Fibroblast of lung (primary cell): ENCODE results near the gene ENOX1. TPM values are rescaled to one million over a fixed set of nuclear protein-coding genes. Genes with fewer than 3 reads are reported as not detected.
A peak's percentile ranks its signal among the peaks of the same experiment; 100 is the strongest.

Experiments used
- DNase-seq, 2 donors: peaks; one replicate each; pipeline versions ENCODE4 v3.0.0 to v3.0.0-alpha.2; 2010; ENCODE audit warnings: low read depth in 2 of 2
- H2AFZ ChIP-seq: 2 replicates; pipeline ENCODE4 v1.5.1; 2012; ENCODE audit warnings: low read length, control low read depth, inconsistent platforms
- H3K27ac ChIP-seq: 2 replicates; pipeline ENCODE4 v1.5.1; 2011; ENCODE audit warnings: low read length, control low read depth; ENCODE audit not compliant: insufficient read depth
- H3K27me3 ChIP-seq: 2 replicates; pipeline ENCODE4 v1.5.1; 2011; ENCODE audit warnings: mild to moderate bottlenecking, low read length; ENCODE audit not compliant: control insufficient read depth, insufficient read depth
- H3K36me3 ChIP-seq: 2 replicates; pipeline ENCODE4 v1.5.1; 2011; ENCODE audit warnings: low read length; ENCODE audit not compliant: control insufficient read depth, insufficient read depth
- H3K4me1 ChIP-seq: 2 replicates; pipeline ENCODE4 v1.5.1; 2011; ENCODE audit warnings: low read length; ENCODE audit not compliant: control insufficient read depth, insufficient read depth; ENCODE audit errors: extremely low read depth
- H3K4me2 ChIP-seq: 2 replicates; pipeline ENCODE4 v1.5.1; 2011; ENCODE audit warnings: low read length, control low read depth; ENCODE audit not compliant: insufficient read depth; ENCODE audit errors: extremely low read depth
- H3K4me3 ChIP-seq, 4 experiments: fragments of 200-600 bp in 1 of 4; sonication (generic) in 1 of 4; replicated peaks in 1 of 4; 2 replicates each; pipeline ENCODE4 v1.5.1; 2011 to 2016; ENCODE audit warnings: low read length in 4 of 4, low read depth in 3 of 4, mild to moderate bottlenecking in 3 of 4, control low read depth in 2 of 4, inconsistent platforms in 1 of 4, mixed read lengths in 1 of 4; ENCODE audit not compliant: insufficient read depth in 1 of 4; ENCODE audit errors: control extremely low read depth in 1 of 4
- H3K79me2 ChIP-seq: 2 replicates; pipeline ENCODE4 v1.5.1; 2012; ENCODE audit warnings: mild to moderate bottlenecking, low read length, inconsistent platforms; ENCODE audit not compliant: control insufficient read depth, insufficient read depth
- H3K9ac ChIP-seq: 2 replicates; pipeline ENCODE4 v1.5.1; 2011; ENCODE audit warnings: mild to moderate bottlenecking, low read length, control low read depth; ENCODE audit not compliant: insufficient read depth
- H3K9me3 ChIP-seq: 2 replicates; pipeline ENCODE4 v1.5.1; 2012; ENCODE audit warnings: low read depth, low read length; ENCODE audit not compliant: control insufficient read depth, insufficient read depth
- H4K20me1 ChIP-seq: 2 replicates; pipeline ENCODE4 v1.5.1; 2011; ENCODE audit warnings: low read length; ENCODE audit not compliant: control insufficient read depth, insufficient read depth; ENCODE audit errors: extremely low read depth
- EZH2 ChIP-seq: IDR thresholded peaks from 2 replicates; pipeline ENCODE4 v1.5.1; 2012; ENCODE audit warnings: low read length, control low read depth, mild to moderate bottlenecking; ENCODE audit errors: missing control alignments
- polyA plus RNA-seq, 2 donors: library from polyadenylated mRNA; depleted of rRNA in 1 of 2; stranded (reverse) in 1 of 2; unstranded in 1 of 2; fragments of >200 nt; gene quantifications; 2 replicates each; pipeline ENCODE4 v1.2.1, GENCODE V29; 2011 to 2012; ENCODE audit warnings: missing spikeins in 1 of 2
- total RNA-seq: library from RNA; depleted of rRNA; stranded (reverse); fragments of >200 nt; gene quantifications from 2 replicates; pipeline ENCODE4 v1.2.1, GENCODE V29; 2014
- TF ChIP-seq, protein P1 (sequence below), 2 donors: IDR thresholded peaks in 1 of 2; conservative IDR thresholded peaks in 1 of 2; 1 replicate in 1 of 2; 2 replicates in 1 of 2; pipeline ENCODE4 v1.5.1; 2011 to 2012; ENCODE audit warnings: low read length in 2 of 2, control low read depth in 1 of 2, inconsistent platforms in 1 of 2, low read depth in 1 of 2, mild to moderate bottlenecking in 1 of 2

The ENOX1 gene
- total and polyA plus RNA-seq, 2 donors (not counting 1 experiment from before 2014, with no cell fraction given), result 3.5 to 7.6 TPM

DNA sequence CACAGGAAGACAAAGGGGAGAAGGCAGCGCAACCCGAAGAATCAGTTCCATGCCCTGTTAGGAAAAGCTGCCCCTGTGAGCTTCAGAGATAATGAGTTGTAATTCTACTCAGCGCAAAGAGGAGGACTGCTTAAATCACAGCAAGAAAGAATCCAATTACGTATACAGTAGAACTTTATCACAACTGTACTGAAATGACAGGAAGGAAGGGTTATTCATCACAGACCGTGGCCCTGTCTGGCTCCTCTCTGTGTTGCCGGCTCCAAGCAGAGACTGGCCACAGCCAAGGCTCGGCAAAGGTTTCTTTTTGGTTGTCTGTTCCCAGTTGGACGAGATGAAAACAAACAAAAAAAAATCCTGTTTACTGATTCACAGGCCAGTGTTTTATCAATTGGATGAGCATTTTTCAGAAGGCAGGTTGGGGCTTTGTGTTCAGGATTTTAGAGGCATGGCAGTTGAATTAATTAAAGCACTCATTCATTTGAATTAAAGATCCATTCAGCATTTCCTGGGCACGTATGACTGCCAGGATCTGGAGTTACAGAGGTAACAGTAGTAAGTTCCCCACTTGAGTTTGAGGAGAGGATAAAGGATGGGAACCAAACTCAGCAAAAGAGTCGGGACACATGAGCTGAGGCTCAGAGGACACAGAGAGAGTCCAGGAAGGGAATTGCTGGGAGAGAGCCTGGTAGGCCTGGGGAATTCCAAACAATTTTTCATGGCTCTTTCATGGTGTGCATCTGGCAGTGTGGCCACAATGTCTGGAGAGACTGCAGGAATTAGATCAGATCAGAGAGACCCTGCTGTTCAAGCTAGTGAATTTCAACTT, 422.3 kb downstream of the ENOX1 start:
- Histone ChIP-seq H3K27ac (peak overlapping the region; percentile 34), H3K9me3 (no peaks in the 10 kb centered on the region), H4K20me1 (no peaks in the 10 kb centered on the region), H3K9ac (no peak overlapping the region), H3K36me3 (no peaks in the 10 kb centered on the region), H3K27me3 (no peaks in the 10 kb centered on the region), H3K4me3 (peak overlapping the region in 2 of 4 experiments; percentile 9 to 15), H2AFZ (peak overlapping the region; percentile 33), H3K79me2 (no peaks in the 10 kb centered on the region), H3K4me2 (peak overlapping the region; percentile 90), H3K4me1 (peaks cover 5% of the 10 kb centered on the region)
- TF ChIP-seq, protein P1, sequence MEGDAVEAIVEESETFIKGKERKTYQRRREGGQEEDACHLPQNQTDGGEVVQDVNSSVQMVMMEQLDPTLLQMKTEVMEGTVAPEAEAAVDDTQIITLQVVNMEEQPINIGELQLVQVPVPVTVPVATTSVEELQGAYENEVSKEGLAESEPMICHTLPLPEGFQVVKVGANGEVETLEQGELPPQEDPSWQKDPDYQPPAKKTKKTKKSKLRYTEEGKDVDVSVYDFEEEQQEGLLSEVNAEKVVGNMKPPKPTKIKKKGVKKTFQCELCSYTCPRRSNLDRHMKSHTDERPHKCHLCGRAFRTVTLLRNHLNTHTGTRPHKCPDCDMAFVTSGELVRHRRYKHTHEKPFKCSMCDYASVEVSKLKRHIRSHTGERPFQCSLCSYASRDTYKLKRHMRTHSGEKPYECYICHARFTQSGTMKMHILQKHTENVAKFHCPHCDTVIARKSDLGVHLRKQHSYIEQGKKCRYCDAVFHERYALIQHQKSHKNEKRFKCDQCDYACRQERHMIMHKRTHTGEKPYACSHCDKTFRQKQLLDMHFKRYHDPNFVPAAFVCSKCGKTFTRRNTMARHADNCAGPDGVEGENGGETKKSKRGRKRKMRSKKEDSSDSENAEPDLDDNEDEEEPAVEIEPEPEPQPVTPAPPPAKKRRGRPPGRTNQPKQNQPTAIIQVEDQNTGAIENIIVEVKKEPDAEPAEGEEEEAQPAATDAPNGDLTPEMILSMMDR (conservative IDR thresholded peaks at IDR 0.05 in 1 of 2, IDR thresholded peaks at IDR 0.05 in 1 of 2; ENCODE audit: low read depth in 1 of 2, low read length in 2 of 2), result no peak
- TF ChIP-seq EZH2, result no peak
- DNase-seq, result peak; percentile 47 to 90

DNA sequence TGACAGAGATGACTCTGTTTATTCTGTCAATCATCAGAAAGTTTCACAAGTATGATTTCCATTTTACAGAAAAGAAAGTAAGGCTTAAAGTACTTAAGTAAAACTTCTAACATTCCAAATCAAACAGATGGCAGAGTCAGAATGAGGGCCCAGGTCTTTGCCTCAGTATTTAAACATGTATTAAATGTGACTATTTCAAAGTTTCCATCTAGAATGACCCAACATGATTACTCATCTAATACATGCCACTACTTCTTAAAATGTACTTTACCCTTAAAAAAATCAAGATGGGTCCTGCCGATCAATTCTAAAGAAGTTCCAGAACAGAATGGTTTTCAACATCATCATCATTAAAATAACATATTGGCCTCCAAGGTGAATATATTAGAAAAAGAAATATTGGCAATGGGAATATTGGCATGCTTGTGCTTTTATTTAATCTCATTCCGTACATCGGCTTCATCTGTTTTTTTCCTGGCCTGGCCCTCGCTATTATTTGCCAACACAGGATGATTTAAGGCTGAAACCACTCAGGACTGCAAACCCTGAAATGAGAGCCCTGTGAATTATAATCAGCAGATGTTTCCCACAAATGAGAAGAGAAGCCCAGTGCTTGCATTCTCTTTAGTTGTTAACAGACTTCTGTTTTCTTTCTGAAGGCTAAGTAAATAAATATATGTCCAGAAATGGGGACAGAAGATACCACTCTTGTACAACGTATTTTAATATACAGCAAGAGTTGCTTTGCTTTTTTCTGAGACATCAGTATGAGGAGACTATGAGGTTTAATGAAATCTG, 423.4 kb downstream of the ENOX1 start:
- DNase-seq, result peak; percentile 69 to 81
- H2AFZ ChIP-seq, result no peak overlapping the region
- H3K4me2 ChIP-seq, result no peak overlapping the region
- no peaks in the 10 kb centered on the region for H3K27me3 ChIP-seq
- peaks cover 5% of the 10 kb centered on the region for H3K4me1 ChIP-seq
- peak overlapping the region in 1 of 4 experiments; percentile 1 for H3K4me3 ChIP-seq
- H3K36me3 ChIP-seq, result no peaks in the 10 kb centered on the region
- no peaks in the 10 kb centered on the region for H3K79me2 ChIP-seq
- H3K9ac ChIP-seq, result no peak overlapping the region
- no peaks in the 10 kb centered on the region for H3K9me3 ChIP-seq
- TF ChIP-seq, protein P1 (conservative IDR thresholded peaks at IDR 0.05 in 1 of 2, IDR thresholded peaks at IDR 0.05 in 1 of 2; ENCODE audit: low read depth in 1 of 2, low read length in 2 of 2), result no peak
- TF ChIP-seq EZH2, result no peak
- H3K27ac ChIP-seq, result no peak overlapping the region
- H4K20me1 ChIP-seq, result no peaks in the 10 kb centered on the region

DNA sequence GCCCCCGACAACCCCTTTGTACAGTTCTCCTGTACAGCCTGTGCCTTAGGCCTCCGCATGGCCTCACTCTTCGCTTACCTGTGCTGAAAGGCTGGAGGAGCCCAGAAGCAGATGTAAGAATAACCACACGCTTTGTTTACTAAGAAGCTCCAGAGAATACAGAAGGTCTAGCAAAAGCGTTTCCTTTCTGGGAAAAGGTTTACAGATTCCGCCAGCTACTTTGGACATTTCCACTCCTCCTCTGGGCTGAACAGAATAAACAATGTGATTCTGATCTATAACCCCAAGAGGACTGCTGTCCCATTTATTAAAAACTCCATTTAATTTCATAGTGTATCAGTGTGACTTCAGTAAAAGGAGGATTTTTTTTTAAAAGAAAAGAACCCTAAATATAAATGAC, 424.2 kb downstream of the ENOX1 start:
- Histone ChIP-seq H2AFZ (no peak overlapping the region), H3K27ac (no peak overlapping the region)

More for the DNA sequence above, 424.2 kb downstream of the ENOX1 start:
- Histone ChIP-seq H4K20me1 (no peaks in the 10 kb centered on the region), H3K27me3 (no peaks in the 10 kb centered on the region), H3K9ac (no peak overlapping the region), H3K4me1 (peaks cover 5% of the 10 kb centered on the region), H3K79me2 (no peaks in the 10 kb centered on the region), H3K4me3 (no peak overlapping the region), H3K9me3 (no peaks in the 10 kb centered on the region), H3K4me2 (no peak overlapping the region), H3K36me3 (no peaks in the 10 kb centered on the region)
- no peak for DNase-seq
- TF ChIP-seq, protein P1 (conservative IDR thresholded peaks at IDR 0.05 in 1 of 2, IDR thresholded peaks at IDR 0.05 in 1 of 2; ENCODE audit: low read depth in 1 of 2, low read length in 2 of 2), result no peak
- no peak for TF ChIP-seq EZH2
